IgD-negative memory B cell (primary cell): ENCODE data around the gene NPC1L1. TPM values are rescaled to one million over a fixed set of nuclear protein-coding genes. Genes with fewer than 3 reads are reported as not detected.
A peak's percentile ranks its signal among the peaks of the same experiment; 100 is the strongest.

Experiments used
- H3K27ac Mint-ChIP-seq, 3 donors: one replicate each; pipeline ENCODE4 v1.8.0; 2020 to 2022; ENCODE audit warnings: mild to moderate bottlenecking in 3 of 3, mixed read lengths in 3 of 3, moderate library complexity in 1 of 3
- H3K27me3 Mint-ChIP-seq: one replicate; pipeline ENCODE4 v1.8.0; 2021; ENCODE audit warnings: mixed read lengths
- H3K36me3 Mint-ChIP-seq: one replicate; pipeline ENCODE4 v1.8.0; 2020; ENCODE audit warnings: mild to moderate bottlenecking, mixed read lengths
- H3K4me1 Mint-ChIP-seq, 3 donors: one replicate each; pipeline ENCODE4 v1.8.0; 2020 to 2022; ENCODE audit warnings: mixed read lengths in 3 of 3, mild to moderate bottlenecking in 1 of 3
- H3K4me3 Mint-ChIP-seq, 4 donors: one replicate each; pipeline ENCODE4 v1.8.0; 2020 to 2022; ENCODE audit warnings: mild to moderate bottlenecking in 4 of 4, mixed read lengths in 4 of 4, moderate library complexity in 3 of 4
- H3K9me3 Mint-ChIP-seq, 3 donors: one replicate each; pipeline ENCODE4 v1.8.0; 2020 to 2021; ENCODE audit warnings: mixed read lengths in 3 of 3, mild to moderate bottlenecking in 1 of 3
- polyA plus RNA-seq: library from polyadenylated mRNA; unstranded; fragments of 300-500 nt; fragmentation: Illumina TruSeq; gene quantifications from one replicate; pipeline ENCODE4 v1.2.3, GENCODE V29; 2021

Gene NPC1L1
- polyA plus RNA-seq, 1 donor from 2014 or later: not detected

DNA sequence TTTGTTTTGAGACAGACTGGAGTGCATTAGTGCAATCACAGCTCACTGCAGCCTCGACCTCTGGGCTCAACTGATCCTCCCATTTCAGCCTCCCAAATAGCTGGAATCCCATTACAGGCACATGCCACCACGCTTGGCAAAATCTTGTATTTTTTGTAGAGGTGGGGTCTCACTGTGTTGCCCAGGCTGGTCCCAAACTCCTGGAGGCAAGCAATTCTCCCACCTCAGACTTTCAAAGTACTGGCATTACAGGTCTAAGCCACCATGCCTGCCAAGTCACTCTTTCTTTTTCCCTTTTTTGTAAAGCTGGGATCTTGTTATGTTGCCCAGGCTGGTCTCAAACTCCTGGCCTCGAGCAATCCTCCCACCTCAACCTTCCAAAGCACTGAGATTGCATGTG, 8.3 kb upstream of the NPC1L1 start:
- Mint-ChIP-seq H3K27ac (no peak overlapping the region), H3K4me3 (no peak overlapping the region), H3K27me3 (peaks cover 10% of the 10 kb centered on the region), H3K36me3 (peaks cover 3% of the 10 kb centered on the region), H3K4me1 (no peaks in the 10 kb centered on the region), H3K9me3 (no peaks in the 10 kb centered on the region)

DNA sequence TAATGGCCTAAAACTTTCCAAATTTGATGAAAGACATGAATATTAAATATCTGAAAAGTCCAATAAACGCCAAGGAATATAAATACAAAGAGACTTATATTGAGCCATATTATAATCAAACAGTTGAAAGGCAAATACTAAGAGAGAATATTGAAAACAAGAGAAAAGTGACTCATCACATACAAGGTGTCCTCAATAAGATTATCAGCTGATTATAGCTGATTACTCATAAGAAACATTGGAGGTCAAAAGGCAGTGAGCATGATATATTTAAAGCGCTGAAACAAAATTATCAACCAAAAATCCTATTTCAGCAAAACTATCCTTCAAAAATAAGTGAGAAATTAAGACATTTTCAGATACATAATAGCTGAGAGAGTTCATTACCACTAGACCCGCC, 7.8 kb upstream of the NPC1L1 start:
- peaks cover 10% of the 10 kb centered on the region for H3K27me3 Mint-ChIP-seq
- no peaks in the 10 kb centered on the region for H3K9me3 Mint-ChIP-seq
- H3K27ac Mint-ChIP-seq: peak overlapping the region in 1 of 3 donors; percentile 52
- no peak overlapping the region for H3K4me3 Mint-ChIP-seq
- no peaks in the 10 kb centered on the region for H3K4me1 Mint-ChIP-seq
- peaks cover 3% of the 10 kb centered on the region for H3K36me3 Mint-ChIP-seq

GRCh38 chr7:44547536-44548231, 6.6 kb upstream of the NPC1L1 start:
- Mint-ChIP-seq H3K27ac (no peak overlapping the region), H3K27me3 (peaks cover 12% of the 10 kb centered on the region), H3K36me3 (peaks cover 3% of the 10 kb centered on the region), H3K4me3 (no peak overlapping the region), H3K9me3 (no peaks in the 10 kb centered on the region), H3K4me1 (no peaks in the 10 kb centered on the region)

GRCh38 chr7:44541876-44542610, 913 bp upstream of the NPC1L1 start:
- Mint-ChIP-seq H3K27ac (no peak overlapping the region), H3K36me3 (peaks cover 5% of the 10 kb centered on the region), H3K9me3 (no peaks in the 10 kb centered on the region), H3K27me3 (peaks cover 10% of the 10 kb centered on the region), H3K4me1 (no peaks in the 10 kb centered on the region), H3K4me3 (no peak overlapping the region)

DNA sequence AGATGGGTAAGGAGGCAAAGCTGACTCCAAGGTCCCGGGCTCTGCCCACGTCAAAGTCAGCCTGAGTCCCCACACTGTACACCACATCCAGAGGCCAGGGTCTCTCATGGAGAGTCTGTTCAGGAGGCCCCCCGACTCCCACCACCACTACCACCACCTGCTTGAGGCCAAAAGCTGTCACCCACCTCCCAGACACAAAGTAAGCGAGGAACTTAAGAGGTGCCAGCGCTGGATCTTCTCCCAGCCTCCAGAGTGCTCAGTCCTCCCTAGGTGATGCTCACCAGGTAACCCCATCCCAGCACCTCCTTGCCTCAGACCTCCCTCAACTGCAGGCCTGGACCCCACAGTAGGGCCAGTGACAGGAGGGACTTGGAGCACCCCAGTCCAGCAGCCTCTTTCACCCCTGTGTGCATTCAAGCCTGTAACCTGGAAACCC, 520 bp downstream of the NPC1L1 start:
- H3K4me3 Mint-ChIP-seq: no peak overlapping the region
- H3K27ac Mint-ChIP-seq: peak overlapping the region in 1 of 3 donors; percentile 50
- no peaks in the 10 kb centered on the region for H3K4me1 Mint-ChIP-seq
- H3K36me3 Mint-ChIP-seq: peaks cover 5% of the 10 kb centered on the region
- H3K9me3 Mint-ChIP-seq: no peaks in the 10 kb centered on the region
- peaks cover 7% of the 10 kb centered on the region for H3K27me3 Mint-ChIP-seq

DNA sequence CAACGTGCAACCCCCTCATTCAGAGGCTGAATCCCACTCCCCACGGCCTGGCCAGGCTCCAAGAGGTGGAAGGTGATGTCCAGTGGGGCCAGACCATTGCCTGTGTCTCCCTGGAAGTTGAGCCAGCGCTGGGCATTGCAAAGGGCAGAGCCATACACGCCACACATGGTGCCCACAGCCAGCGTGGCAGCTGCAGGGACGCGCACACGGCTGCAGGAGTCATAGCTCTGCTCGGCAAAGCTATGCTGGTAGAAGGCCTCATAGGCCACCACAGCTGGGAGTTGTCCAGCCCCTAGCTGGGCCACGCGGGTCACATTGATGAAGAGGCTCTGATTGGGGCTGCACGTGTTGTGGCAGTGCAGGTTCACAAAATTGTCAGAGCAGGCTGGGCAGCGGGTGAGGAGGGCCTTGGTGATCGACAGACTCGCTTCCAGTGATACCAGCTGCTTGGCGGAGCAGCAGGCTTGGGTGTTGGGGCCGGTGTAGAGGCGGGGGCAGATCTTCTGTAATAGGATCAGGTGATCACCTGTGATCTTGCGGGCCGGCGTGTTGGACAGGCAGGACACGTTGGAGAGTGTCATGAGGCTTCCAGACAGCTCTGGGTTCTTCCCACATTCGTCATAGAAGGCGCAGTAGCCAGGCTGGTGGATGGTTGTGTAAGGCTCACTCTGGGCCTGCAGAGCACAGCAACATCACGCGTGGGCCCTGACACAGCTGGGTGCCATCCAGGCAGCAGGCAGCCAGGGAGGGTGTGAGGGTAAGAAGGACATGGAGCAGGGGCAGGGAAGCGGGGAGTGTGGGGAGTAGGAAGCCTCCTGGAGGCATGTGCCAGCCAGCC, 1.2 kb downstream of the NPC1L1 start:
- Mint-ChIP-seq H3K36me3 (peaks cover 3% of the 10 kb centered on the region), H3K9me3 (no peaks in the 10 kb centered on the region), H3K27me3 (peaks cover 5% of the 10 kb centered on the region), H3K4me3 (no peak overlapping the region), H3K4me1 (no peaks in the 10 kb centered on the region), H3K27ac (no peak overlapping the region)

DNA sequence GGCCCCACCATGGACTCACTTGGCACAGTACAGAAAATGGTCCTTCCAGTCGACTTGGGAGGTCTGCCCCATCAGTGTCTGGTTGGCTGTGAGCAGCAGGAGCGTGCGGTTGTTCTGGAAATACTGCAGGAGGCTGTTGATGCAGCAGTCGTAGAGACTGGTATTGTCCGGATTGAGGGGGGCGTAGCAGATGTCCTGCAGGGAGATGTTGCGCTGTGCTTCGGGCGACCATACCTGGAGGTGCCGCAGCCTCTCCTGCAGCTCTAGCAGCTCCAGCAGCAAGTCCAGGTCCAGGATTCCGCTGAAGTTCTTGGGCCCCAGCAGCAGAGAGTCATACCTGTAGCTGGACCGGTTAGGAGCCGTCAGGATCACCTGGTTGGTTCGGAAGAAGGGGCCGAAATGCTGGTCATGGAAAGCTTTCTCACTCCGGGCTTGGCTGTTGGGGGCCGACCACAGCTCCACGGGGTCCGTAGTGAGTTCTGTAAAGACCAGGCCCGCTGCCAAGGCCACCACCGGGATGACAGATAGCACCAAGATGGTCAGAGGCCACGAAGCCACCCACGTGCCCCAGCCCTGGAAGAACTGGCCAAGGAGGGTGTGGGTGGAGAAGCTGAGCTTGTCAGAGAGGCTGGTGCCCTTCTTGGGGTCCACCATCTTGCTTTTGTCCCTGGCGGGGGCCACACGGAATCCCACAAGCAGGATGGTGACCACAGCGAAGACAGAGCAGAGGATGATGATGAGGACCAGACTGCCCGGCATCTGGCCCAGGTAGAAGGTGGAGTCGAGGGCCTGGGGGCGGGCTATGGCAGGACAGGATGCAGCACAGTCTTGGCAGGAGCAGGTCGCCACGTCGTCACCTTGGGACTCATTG, 2.1 kb downstream of the NPC1L1 start:
- Mint-ChIP-seq H3K4me3 (no peak overlapping the region), H3K9me3 (no peaks in the 10 kb centered on the region), H3K4me1 (no peaks in the 10 kb centered on the region), H3K36me3 (peaks cover 3% of the 10 kb centered on the region), H3K27ac (no peak overlapping the region), H3K27me3 (peaks cover 5% of the 10 kb centered on the region)

DNA sequence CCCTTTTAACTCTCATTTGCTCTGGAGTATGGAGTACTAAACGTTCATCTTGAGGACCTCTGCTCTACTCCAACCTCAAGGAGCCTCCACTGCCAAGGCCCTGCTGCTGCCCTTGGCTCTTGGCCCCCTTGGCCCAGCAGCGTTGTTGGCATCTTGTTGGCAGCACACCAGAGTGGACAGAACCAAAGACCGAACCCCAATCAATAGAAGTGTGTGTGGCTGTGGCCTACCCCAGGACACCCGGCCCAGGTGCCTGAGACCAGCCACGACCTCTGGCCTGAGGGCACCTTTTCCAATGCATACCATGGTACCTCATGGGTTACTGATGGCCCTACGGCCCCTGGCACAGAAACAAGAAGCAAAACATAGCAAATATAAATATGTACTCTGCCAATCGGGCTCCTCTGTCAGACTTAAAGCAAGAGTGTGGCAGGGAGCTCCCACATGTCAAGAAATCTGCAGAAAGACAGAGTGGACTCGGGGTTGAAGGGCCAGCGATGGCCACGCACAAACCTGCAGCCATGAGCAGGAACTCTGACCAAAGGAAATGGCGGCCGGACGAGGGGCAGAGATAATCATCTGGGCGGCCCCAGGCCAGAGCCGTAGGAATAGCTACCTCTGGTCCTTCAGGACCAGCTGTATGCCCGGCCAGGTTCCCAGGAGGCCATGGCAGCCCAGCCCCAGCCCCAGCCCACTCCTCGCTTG, 2.9 kb downstream of the NPC1L1 start:
- no peaks in the 10 kb centered on the region for H3K4me1 Mint-ChIP-seq
- H3K27ac Mint-ChIP-seq: peak overlapping the region in 1 of 3 donors; percentile 37
- no peaks in the 10 kb centered on the region for H3K27me3 Mint-ChIP-seq
- H3K36me3 Mint-ChIP-seq: peaks cover 3% of the 10 kb centered on the region
- no peaks in the 10 kb centered on the region for H3K9me3 Mint-ChIP-seq
- H3K4me3 Mint-ChIP-seq: no peak overlapping the region

DNA sequence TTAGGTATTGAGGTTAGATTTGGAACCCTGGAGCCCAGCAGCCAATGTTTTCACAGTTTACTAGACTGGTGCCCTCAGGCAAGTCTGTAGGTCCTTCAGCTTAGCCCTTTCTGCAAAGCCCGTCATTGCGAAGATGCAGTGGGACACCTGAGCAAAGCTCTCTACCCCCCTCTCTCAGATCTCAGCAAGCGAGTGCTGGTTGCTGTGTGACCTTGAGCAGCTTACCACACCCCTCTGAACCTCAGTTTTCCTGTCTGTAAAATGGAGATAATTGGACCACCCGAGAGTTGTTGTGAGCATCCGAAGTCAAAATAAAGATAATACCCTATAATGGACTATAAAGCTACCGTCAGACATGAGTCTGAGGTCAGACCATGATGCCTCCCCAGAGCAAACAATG, 3.7 kb downstream of the NPC1L1 start:
- H3K9me3 Mint-ChIP-seq: no peaks in the 10 kb centered on the region
- H3K4me1 Mint-ChIP-seq: peaks cover 0 to 3% (median 0%) of the 10 kb centered on the region in 3 donors
- H3K27ac Mint-ChIP-seq: no peak overlapping the region
- no peaks in the 10 kb centered on the region for H3K27me3 Mint-ChIP-seq
- H3K36me3 Mint-ChIP-seq: peaks cover 3% of the 10 kb centered on the region
- H3K4me3 Mint-ChIP-seq: no peak overlapping the region

DNA sequence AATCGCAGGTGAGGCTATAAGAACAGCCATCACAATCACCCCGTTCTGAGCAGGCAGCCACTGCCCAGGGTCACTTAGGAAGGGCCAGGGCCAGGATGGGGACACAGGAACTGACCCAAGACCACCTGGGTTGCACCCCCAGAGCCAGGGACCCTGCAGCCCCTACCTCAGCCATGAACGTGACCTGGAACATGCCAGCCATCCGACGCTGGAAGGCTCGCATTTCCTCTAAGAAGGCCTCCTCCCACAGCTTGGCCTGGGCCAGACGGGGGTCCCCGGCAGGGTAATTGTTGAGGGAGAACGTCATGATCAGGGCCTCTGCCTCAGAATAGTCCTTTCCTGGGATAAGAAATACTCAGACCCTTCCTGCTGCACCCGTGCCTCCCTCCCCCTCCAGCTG, 5.0 kb downstream of the NPC1L1 start:
- Mint-ChIP-seq H3K36me3 (peaks cover 3% of the 10 kb centered on the region), H3K27ac (no peak overlapping the region), H3K9me3 (no peaks in the 10 kb centered on the region), H3K4me1 (peaks cover 0 to 6% (median 2%) of the 10 kb centered on the region in 3 donors), H3K4me3 (no peak overlapping the region), H3K27me3 (no peaks in the 10 kb centered on the region)

DNA sequence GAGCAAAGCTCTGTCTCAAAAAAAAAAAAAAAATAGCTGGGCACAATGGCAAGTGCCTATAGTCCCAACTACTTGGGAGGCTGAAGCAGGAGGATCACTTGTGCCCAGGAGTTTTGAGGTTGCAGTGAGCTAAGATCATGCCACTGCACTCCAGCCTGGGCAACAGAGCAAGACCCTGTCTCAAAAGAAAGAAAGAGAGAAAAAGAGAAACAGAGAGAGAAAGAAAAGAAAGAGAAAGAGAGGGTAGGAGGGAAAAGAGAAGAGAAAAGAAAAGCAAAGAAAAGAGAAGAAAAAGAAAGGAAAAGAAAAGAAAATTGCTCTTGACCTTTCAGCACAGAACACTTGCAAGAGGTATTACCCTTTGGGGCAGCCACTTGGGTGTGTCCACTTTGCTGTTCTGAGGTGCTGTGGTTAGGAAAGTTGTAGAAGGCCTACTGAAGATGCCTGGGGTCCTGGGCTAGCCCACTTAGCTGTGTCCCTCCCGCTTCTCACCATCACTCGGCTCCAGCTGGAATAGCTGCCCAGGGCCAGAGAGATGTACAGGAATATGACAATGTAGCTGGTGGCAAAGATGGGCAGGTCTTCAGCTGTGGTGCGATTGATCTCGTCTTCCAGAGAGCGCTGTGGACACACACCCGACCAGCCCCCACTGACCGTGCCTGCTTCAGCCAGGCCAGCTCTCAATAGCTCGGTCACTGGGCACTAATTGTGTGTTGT, 5.6 kb downstream of the NPC1L1 start:
- peaks cover 3% of the 10 kb centered on the region for H3K36me3 Mint-ChIP-seq
- H3K4me1 Mint-ChIP-seq: peaks cover 0 to 7% (median 4%) of the 10 kb centered on the region in 3 donors
- H3K9me3 Mint-ChIP-seq: no peaks in the 10 kb centered on the region
- peaks cover 5% of the 10 kb centered on the region for H3K27me3 Mint-ChIP-seq
- no peak overlapping the region for H3K4me3 Mint-ChIP-seq
- H3K27ac Mint-ChIP-seq: no peak overlapping the region

DNA sequence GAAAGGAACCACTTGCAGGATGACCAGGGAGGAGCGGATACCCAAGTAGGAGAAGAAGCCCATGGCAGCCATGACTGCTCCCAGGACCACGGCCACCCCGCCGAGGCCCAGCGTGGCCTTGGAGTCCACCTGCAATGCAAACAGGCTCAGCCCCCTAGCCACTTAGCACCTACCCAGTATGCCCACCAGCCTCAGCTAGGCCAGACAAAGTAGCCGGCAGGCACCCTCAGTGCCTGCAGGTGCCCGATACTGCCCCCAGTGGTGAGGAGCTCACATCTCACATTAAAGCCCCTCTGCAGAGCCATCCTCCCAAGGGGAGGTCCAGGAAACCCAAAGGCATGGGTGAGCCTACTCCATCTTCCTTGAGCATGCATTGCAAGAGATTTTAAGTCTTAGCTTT, 6.6 kb downstream of the NPC1L1 start:
- Mint-ChIP-seq H3K4me1 (peaks cover 0 to 7% (median 4%) of the 10 kb centered on the region in 3 donors), H3K4me3 (no peak overlapping the region), H3K9me3 (no peaks in the 10 kb centered on the region), H3K36me3 (no peaks in the 10 kb centered on the region), H3K27me3 (peaks cover 5% of the 10 kb centered on the region), H3K27ac (peak overlapping the region in 1 of 3 donors; percentile 31)

DNA sequence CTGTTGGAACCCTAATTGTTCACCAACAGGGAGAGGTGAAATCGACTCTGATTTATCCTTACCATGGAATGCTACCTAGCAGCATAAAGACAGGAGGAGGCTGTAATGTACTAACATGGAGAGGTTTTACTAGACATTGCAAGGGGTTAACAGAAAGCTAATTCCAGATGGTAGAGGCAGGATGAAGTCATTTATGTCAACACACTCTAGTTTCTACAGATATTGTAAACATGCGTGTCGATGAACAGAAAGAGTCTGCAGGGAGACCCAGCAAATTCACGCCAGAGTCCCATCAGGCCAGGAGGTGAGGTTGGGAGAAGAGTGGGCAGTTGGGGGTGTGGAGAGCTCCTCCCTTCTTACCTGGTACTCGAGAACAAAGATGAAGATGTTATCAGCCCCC, 7.0 kb downstream of the NPC1L1 start:
- Mint-ChIP-seq H3K4me3 (no peak overlapping the region), H3K27me3 (peaks cover 5% of the 10 kb centered on the region), H3K36me3 (no peaks in the 10 kb centered on the region), H3K4me1 (peaks cover 0 to 7% (median 4%) of the 10 kb centered on the region in 3 donors), H3K27ac (no peak overlapping the region), H3K9me3 (no peaks in the 10 kb centered on the region)
